Glomerular visceral epithelial cell (primary cell): ENCODE data around the gene NANOG.
"Not testable (repeated sequence)": the region's sequence is repeated elsewhere in the genome, so short reads cannot be mapped to it uniquely, and the experiment has no call there.

Experiments used
- DNase-seq: peaks from one replicate; pipeline ENCODE4 v3.0.0-alpha.2; 2016; ENCODE audit errors: extremely low spot score

The NANOG gene

DNA sequence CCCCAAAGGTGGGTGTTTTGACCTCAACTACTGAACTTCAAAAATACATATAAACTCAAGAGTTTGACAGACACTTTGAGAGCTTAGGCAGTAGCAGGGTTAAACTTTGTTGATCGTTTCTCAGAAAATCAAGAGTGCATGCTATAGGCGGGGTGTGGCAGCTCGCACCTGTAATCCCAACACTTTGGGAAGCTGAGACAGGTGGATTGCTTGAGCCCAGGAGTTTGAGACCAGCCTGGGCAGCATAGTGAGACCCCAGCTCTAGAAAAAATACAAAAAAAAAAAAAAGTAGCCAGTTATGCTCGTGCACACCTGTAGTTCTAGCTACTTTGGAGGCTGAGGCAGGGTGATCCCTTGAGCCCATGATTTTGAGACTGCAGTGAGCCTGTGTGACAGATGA lies 12.3 kb downstream of the NANOG start:
- DNase-seq, result no peak

- not testable (repeated sequence) for DNase-seq
These were observed 17.1 kb downstream of the NANOG start for GRCh38 chr12:7806319-7806718.

DNA sequence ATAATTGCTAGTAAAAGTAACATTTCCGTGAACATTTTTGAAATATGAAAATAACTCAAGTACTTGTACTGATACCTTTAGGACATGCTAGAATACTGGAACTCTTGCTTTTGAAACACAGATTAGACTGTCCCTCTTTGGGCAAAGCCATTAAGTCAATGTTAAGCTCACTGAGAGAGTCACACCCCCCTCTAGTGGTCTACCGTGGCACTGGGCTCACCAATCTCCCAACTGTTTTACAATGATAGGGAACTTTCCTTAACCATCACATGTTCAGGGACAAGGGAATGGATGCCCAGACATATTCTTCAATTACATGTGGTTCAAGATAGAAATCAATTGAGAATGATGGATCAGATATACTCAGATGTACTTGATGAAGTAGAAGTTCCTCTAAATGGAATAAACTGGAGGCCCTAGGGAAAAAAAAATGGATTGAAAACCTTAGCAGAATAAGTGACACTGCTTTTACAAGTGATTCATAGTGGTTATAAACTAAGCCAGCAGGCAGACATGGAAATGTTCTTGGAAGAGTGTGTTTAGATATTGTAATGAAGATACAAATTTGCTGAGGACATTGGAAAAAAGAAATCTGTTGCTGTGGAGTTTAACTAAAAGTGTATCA lies 17.8 kb downstream of the NANOG start:
- peak; percentile 50 for DNase-seq

- DNase-seq, result not testable (repeated sequence)
These were observed 36.6 kb downstream of the NANOG start for GRCh38 chr12:7825754-7826153.

DNA sequence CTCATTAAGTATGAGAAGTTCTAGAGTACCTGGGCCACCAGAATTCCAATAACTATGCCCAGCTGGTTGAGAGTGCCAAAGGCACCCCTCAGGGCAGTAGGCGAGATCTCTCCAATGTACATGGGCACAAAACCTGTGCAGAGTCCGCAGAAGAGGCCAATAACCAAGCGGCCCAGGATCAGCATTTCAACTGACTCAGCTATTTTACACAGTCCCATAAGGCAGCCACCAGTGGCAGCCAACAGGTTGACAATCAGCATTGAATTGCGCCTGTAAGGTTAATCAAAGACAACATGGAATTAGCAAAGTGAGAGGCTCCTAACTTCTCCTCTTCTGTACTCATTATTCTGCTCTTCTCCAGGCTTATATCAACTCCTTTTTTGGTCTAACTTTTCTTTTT lies 40.5 kb downstream of the NANOG start:
- DNase-seq, result not testable (repeated sequence)

DNA sequence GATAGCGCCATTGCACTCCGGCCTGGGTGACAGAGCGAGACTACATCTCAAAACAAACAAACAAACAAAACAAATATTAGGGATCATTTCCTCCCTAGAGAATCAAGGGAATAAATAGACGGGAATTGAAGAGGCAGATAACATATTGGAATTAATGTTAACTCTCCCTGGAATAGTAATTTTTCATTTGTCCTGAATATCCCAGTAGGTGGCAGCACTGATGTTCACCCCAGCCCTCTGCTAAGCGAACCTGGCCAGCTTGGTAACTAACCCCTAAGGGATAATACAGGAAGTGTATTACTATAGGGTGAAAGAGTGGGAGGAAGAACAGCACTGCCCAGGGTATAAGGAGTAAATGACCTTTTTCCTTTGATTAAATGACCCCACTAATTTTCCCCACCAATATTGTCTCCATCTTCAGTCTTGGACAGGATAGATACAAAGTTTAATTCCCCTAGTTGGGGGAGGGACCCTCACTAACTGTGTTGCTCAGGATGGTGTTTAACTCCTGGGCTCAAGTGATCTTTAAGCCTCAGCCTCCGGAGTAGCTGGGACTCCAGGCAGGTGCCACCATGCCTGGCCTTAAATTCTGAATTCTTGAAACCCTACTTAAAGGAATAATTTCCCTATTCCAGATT lies 43.0 kb downstream of the NANOG start:
- DNase-seq, result peak; percentile 35

- DNase-seq, result not testable (repeated sequence)
These were observed 44.0 kb downstream of the NANOG start for GRCh38 chr12:7833201-7833600.

- DNase-seq, result no peak
These were observed 44.6 kb downstream of the NANOG start for GRCh38 chr12:7833831-7834230.

DNA sequence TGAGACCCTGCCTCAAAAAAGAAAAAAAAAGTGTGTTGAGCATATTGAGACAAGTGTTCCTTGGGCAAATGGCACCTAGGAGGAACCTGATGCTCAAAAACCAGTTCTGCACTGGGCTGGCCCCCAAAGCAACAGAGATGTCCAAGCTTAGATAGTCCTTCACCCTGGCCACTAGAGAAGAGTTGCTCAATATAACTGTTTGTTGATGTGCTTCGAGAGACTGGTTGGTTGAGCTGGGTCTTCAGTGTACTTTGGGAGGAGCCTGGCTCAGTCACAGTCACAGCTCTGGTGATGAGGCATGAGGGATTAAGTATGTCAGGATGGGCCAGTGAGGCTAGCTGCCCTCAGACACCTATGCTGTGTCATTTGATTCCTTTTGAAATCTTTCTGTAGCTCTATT lies 45.5 kb downstream of the NANOG start:
- DNase-seq, result no peak

DNA sequence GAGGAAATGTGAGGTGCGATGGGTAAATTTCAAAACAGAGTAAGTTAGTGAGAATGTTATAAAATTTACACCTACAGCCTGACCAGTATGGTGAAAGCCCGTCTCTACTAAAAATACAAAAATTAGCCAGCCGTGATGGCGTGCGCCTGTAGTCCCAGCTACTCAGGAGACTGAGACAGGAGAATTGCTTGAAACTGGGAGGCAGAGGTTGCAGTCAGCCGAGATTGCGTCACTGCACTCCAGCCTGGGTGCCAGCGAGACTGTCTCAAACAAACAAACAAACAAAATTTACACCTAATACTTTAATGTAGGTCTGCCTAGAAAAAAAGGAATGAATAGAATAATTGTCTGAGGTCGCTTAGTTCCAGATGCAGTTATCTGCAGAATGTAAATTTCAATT lies 45.9 kb downstream of the NANOG start:
- DNase-seq, result no peak

DNA sequence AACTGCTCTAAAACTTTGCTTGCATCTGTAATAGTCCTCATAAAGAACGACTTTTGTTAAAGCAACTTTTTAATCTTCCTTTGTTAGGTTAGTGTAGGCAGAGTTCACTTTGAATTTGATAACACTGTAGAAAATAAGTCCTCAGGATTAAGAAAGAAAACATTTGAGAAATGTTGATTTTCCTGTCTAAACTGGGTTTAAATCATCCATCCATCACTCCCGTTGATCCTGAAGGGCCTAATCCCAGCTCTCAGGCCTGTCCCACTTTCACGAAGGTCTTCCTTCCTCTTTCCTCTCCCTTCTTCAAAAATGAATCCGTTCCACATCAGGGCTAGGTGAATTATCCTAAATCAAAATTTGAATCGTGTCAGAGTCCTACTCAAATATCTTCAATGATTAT lies 46.6 kb downstream of the NANOG start:
- DNase-seq, result no peak

- no peak for DNase-seq
These were observed 48.2 kb downstream of the NANOG start for GRCh38 chr12:7837366-7837765.

DNA sequence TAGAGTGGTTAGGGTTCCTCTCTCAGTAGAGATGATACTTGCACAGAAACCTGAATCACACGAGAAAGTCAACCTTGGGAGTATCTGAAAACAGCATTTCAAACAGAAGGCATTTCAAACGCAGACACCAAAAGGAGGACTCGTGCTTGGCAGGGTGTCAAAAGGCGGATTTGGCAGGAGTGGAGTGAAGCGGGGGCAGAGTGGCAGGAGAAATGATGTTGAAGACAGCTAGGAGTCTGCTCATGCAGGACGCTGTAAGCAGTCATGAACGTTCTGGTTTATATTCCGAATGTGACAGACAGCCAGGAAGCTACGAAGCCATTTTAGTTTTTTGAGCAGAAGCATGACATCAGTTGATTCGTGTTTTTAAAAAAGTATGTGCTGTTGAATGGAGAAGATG lies 50.0 kb downstream of the NANOG start:
- DNase-seq, result not testable (repeated sequence)

GRCh38 chr12:7839848-7840247 lies 50.6 kb downstream of the NANOG start:
- not testable (repeated sequence) for DNase-seq

- DNase-seq, result not testable (repeated sequence)
These were observed 53.2 kb downstream of the NANOG start for GRCh38 chr12:7842444-7842843.

GRCh38 chr12:7843149-7843548 lies 53.9 kb downstream of the NANOG start:
- DNase-seq, result not testable (repeated sequence)

- DNase-seq, result not testable (repeated sequence)
These were observed 54.4 kb downstream of the NANOG start for GRCh38 chr12:7843583-7843982.

GRCh38 chr12:7844116-7844515 lies 54.9 kb downstream of the NANOG start:
- no peak for DNase-seq

DNA sequence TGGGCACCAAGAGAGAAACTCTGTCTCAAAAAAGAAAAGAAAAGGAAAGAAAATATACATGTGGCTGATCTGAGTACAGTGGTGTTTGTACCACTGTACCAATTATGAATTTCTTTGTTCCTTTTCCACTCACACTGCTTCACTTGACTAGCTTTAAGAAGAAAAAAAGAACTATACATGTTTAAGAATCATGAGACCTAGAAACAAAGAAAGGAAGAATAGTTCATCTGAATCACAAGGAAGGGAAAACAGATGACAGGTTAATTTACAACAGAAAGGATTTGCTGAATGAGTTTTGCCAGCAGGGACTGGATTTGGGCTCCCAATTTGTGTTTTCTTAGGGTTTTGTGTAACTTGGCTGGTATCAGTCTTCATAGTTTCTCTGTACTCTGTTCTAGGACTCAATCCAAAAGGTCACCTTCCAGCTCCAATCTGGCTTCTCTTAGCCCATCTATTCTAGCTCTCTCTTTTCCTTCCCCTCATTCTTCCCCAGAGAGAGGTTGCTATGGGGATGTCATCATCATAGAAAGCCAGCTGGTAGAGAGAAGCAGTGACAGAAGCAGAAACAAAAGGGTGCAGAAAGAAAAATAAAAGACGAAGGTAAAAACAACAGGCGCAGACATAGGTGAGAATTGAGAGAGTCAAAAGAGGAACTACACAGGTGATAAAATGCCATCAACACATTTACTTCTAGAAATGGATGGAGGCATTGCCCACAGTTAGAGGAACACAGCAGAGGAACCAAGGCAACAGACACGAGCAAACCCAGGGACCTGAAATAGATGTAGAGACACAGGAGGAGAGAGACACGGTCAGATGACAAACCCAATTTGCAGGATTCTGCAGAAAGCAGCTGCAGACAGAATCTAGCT lies 58.3 kb downstream of the NANOG start:
- DNase-seq, result not testable (repeated sequence)

- not testable (repeated sequence) for DNase-seq
These were observed 58.9 kb downstream of the NANOG start for GRCh38 chr12:7848098-7848422.
